ENCODE results near the gene KRTAP1-3.
"Not testable (repeated sequence)": the region's sequence is repeated elsewhere in the genome, so short reads cannot be mapped to it uniquely, and the experiment has no call there.

KRTAP1-3 gene

DNA sequence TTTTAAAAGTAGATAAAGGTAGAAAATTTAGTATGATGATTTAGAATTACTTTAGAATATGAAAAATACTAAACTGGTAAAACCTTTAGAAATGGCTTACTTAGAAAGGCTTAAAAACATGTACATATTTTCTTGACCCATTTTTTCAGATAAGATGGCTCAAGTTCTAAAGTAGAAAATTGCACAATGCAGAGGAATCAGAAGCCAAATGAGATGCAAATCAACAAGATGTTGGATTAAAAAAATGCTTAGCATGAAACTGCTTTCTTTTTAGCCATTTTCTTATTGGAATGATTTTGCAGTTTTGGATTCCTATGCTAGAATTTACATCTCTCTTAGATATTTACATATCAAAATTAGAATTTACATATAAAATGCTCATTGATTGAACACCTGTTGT lies 24.2 kb downstream of the KRTAP1-3 start:
- no peak for DNase-seq (ENCODE audit: low spot score)

DNA sequence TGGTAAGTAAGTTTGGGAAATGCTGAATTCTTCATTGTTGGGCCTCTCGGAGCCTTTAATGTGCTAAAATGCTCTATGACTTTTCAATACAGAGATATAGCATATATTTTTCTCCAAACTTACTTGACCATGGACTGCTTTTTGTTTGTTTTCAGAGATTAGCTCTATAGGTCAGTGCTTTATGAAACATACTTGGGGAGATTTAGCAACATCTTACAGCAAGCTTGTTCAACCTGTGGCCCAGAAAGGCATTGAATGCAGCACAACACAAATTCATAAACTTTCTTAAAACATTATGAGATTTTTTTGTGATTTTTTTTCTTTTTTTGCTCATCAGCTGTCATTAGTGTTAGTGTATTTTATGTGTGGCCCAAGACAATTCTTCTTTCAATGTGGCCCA lies 24.7 kb downstream of the KRTAP1-3 start:
- DNase-seq (ENCODE audit: low spot score) = no peak

DNA sequence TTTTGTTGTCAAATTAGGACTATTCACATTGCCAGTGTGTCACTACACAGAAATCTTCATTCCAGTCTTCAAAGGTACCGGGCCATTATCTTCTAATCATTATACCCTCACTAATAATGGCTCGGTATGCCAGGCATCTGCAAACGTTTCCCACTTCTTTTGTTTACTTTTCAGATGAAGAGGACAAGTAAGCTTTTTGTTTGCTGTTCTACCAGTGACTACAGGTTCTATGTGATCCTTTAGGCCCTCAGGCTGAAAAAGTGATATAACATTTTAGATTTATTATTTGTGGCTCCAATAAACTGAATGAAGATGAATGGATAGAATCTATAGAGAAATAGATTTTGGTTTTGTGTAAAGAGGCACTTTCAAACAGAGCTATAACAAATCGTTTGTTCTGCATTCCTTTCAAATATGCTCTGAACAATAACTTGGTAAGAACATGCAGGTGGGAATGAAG lies 25.3 kb downstream of the KRTAP1-3 start:
- peak; percentile 89 for DNase-seq (ENCODE audit: low spot score)

DNA sequence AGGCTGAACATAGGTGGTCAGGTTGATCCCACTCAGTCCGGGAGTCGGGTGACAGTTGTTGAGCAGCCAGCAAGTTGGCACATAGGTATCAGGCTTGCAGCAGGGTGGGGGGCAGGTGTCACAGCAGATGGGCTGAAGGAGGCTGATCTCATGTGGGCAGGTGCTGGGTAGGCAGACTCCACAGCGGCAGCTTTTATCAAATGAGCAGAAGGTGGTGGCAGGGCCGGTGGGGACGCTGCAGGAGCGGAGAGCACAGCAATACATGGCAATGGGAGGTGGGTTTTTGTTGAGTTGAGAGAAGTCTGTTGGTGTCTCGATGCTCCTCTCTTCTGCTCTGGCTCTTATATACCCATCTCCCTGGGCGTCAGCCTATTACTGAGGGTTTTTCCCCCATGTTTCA lies 25.9 kb downstream of the KRTAP1-3 start, which contains the start of gene KRTAP3-1:
Gene KRTAP3-1 (minus strand): TSS at position 318 of the 400 bp plus-strand sequence. CDS start 54 bp downstream, at position 264.
- DNase-seq (ENCODE audit: low spot score) = peak; percentile 85

DNA sequence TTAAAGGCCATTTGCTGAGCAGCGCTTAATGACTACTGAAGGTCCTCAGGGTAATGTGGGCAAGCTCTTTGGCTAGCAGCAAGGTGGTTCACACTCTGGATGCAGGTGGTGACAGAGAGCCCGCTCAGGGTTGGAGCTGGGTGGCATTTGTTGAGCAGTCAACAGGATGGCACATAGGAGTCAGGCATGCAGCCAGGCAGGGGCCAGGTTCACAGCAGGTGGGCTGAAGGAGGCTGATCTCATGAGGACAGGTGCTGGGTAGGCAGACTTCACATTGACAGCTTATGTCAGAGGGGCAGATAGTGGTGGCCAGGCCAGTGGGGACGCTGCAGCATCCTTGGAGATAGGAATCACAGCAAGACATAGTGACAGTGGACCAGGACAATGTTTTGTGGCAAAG lies 30.3 kb downstream of the KRTAP1-3 start:
- no peak for DNase-seq (ENCODE audit: low spot score)

DNA sequence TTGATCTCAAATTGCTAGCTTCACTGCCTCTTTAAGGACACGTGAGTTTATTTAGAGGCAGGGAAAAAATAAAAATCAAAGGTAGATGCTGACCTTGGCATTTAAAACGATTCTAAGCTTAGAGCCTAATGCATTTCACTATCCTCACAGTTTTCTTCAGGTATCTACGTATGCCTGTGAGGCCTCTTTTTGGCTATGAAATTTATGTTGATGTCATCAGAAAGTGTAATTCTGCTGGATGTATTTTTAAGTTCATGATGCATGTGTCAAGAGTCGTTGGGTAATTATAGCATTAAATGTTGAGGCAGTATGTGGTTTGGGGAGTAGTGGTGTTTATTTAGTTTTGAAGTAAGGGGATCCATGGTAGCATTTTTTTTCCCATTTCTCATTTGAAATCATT lies 30.7 kb downstream of the KRTAP1-3 start:
- no peak for DNase-seq (ENCODE audit: low spot score)

DNA sequence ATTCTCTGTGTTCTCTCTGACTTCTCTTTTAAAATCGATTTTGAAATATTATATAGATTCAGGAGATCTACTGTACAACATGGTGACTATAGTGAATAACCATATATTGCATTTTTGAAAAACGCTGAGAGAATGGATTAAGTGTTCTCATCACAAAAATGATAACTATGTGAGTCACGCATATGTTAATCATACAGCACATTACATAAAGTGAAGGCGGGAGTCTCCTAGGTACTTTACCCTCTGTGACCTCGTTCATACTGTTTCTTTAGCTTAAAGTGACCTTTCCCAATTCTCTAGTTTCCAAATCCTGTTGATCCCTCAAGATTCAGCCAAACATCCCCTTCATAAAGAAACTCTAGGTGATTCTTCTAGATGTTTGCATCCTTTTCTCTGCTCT lies 31.9 kb downstream of the KRTAP1-3 start:
- no peak for DNase-seq (ENCODE audit: low spot score)

DNA sequence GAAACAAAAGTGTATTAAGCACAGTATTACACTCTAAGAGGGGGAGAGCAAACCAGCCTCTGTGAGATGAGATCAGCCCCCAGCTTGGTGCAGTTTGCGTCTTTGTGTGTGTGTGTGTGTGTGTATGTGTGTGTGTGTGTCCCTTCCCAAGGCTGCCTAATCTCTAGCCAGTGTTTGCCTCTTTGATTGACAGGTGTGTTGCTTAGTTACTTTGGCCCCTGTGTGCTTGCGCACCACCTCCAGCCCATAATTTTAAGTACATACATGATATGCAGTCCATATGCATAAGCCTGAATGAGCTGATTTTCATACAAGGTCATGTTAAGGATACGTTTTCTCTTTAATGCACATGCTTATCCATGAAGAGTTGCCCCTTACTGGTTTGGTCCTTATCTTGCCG lies 32.9 kb downstream of the KRTAP1-3 start:
- no peak for DNase-seq (ENCODE audit: low spot score)

DNA sequence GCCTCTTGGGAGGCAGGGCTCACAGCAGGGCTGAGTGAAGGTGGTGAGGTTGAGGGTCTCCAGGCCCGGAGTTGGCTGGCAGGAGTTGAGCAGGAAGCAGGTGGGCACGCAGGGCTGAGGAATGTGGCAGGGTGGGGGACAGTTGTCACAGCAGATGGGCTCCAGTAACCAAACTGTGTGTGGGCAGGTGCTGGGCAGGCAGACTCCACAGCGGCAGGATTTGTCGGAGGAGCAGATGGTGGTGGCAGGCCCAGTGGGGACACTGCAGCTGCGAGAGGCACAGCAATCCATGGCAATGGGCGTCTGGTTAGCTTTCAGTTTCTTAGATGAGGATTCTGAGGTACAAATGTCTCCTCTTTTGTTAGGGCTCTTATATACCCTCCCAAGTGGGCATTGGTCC lies 35.1 kb downstream of the KRTAP1-3 start, which contains the start of gene KRTAP3-2:
Gene KRTAP3-2 (minus strand): TSS at position 344 of the 400 bp plus-strand sequence. CDS start 53 bp downstream, at position 291.
- DNase-seq (ENCODE audit: low spot score) = not testable (repeated sequence)

DNA sequence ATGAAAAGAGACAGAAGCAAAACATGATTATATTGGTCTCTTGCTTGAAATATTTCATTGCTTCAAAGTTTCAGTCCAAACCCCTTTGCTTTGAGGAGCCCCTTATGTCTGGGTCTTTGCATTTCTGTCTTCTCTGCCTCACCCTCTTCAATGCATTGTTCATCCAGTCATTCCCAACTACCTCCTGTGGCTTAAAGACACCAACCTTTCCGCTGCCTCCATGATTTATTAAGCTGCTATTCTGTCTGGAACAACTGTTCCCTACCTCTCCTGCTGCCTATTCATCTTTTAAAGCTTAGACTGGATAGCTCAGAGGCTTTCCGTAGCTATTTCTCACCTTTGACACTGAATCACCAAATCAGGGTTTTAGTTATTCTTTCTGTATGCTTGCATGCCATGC lies 37.3 kb downstream of the KRTAP1-3 start:
- DNase-seq (ENCODE audit: low spot score) = no peak

DNA sequence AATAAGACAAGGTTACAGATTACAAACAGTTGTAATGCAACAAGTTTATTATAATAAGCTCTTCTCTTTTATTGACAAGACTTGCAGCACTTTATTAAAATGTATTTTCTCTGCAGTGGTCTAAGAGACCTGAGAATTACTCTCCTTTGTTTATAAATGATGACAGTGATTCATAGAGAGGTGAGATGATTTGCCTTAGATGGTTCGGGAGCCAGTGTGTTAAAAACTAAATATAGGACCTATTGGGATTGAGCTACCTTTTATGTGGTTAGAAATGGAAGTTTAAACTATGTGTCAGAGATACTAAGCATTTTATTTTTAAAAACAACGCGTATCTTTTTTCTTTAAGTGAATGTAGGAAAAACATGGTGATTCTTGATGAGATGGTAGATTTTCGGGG lies 37.8 kb downstream of the KRTAP1-3 start:
- peak; percentile 95 for DNase-seq (ENCODE audit: low spot score)

DNA sequence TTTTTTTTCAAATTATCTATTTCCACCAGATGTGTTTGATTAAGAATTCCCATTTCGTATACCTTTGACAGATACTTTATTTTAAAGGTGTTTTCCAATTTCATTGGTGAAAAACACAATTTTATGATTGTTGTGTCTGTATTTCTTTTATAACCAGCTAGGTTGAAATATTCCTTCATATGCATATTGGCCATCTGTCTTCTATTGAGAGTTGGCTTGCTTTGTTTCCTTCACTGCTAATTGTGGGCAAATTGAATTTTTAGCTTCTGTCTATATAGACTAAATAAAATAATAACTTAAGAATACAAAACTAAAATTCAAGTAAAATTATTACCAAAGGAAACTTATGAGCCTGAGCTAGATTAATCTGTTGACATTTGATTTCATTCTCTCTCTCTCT lies 39.6 kb downstream of the KRTAP1-3 start:
- no peak for DNase-seq (ENCODE audit: low spot score)

DNA sequence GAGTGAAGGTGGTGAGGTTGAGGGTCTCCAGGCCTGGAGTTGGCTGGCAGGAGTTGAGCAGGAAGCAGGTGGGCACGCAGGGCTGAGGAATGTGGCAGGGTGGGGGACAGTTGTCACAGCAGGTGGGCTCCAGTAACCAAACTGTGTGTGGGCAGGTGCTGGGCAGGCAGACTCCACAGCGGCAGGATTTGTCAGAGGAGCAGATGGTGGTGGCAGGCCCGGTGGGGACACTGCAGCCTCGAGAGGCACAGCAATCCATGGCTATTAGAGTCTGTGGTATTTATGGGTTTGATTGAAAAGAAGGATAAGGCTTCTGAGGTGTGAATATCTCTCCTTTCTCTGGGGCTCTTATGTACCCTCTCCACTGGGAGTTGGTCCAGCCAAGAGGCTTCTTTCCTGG lies 40.8 kb downstream of the KRTAP1-3 start, which contains the start of gene KRTAP3-3:
Gene KRTAP3-3 (minus strand): TSS at position 326 of the 400 bp plus-strand sequence. CDS start 67 bp downstream, at position 259.
- peak; percentile 53 for DNase-seq (ENCODE audit: low spot score)

DNA sequence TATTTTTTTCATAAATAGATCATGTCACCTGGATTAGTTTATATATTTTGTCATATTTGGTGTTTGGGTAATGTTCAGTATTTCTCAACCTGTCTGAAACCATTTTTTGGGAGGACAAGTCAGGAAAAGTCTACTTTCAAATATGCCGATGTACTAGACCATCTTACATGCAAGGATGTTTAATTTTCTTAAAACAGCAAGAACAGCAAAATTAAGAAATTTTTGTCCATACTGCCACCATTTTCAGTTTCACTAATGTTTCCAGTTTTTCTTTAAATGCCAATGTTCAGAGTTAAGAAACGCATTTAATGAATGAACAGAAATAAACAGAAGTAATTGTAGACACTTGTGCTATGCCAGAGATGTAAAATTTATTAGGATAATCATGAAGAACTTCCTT lies 41.6 kb downstream of the KRTAP1-3 start:
- DNase-seq (ENCODE audit: low spot score) = no peak

DNA sequence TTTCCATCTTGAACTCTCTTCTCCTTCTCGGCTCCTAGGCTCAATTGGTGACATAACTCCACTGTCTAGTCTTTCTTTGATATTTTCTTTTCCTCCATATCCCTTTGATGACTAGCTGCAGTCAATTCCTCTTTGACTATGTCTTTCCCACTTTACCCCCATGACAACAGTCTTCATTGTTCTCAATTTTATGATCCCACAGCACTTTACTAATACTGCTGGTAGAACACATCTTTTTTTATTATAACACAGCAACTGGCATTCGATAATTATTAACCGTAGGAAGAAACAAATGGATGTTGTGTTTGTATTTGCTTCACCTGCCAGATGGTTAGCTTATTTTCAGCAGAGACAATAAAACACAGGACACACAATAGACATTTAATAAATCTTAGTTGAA lies 42.0 kb downstream of the KRTAP1-3 start:
- DNase-seq (ENCODE audit: low spot score) = peak; percentile 84

DNA sequence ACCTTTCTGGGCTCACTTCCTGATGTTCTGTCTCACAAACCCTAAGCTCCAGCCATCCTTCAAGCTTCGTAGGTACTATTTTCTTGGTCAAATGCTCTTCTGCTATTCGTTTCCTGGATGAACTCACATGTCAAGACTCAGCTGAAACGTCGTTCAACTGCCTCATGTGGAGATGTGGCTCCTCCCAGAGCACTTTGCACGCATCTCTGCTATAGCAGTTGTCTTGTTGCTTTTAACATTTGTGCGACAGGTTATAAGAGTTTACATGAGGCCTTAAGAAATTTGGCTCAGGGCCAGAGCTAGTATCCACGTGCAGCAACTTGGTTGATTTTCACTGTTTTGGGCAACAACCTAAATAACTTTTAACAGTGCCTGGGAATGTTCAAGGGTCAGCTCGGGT lies 47.8 kb downstream of the KRTAP1-3 start:
- DNase-seq (ENCODE audit: low spot score) = no peak

DNA sequence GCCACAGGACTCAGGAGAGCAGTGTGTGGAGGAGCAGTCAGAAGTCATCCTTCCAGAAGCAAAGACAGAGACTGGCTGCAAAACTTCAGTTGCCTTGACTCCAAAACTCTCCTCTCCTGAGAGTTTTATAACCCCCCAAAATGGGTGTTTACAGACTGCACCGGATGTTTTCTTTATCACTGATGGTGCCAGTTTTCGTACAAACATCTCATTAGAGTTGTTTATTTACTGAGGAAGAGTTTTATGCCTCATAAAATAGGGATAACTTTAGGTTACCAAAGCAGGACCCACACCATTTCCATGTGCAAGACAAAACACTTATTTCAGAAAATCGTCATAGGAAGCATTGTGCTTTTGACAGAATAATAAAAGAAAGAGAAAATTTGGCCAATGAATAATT lies 50.4 kb downstream of the KRTAP1-3 start, which contains the start of gene KRT40:
Gene KRT40 (minus strand): TSS at position 101 of the 400 bp plus-strand sequence. CDS start 53 bp downstream, at position 48.
- DNase-seq (ENCODE audit: low spot score) = no peak

Data from SW480 (cell line).